ENCODE results near the gene DNAJC1.

Gene DNAJC1

DNA sequence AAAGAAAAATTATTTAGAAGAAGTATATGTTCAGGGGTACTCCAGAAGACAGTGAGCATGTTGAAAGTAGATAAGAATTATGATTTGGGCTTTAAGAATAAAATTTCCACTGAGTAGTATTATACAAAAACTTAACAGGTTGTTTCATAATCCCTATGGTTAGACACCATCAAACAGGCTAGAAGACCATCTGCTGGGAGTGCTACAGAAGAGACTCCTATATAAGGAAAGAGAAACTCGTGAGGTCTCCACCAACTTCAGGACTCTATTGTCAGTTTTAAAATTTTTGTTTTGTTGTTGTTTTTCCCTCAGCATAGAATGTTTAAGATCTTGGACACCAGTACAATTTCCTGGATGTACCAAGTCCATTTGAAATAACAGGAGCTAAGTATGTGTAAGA is 13.1 kb downstream of the DNAJC1 start:
- FAIRE-seq (no peak), DNase-seq (ENCODE audit: insufficient read length, low spot score) (no peak)
- no peak for TF ChIP-seq SPI1 (IDR thresholded peaks at IDR 0.05; ENCODE audit: low read depth, low read length)
- TF ChIP-seq POLR2AphosphoS5 (IDR thresholded peaks at IDR 0.05; ENCODE audit: low read depth, low read length): no peak
- no peak for TF ChIP-seq TAF1 (IDR thresholded peaks at IDR 0.05; ENCODE audit: low read depth, low read length)
- TF ChIP-seq POU2F2 (IDR thresholded peaks at IDR 0.05; ENCODE audit: low read depth, low read length): no peak
- no peak for TF ChIP-seq POLR2A (IDR thresholded peaks at IDR 0.05; ENCODE audit: low read depth, low read length)
- no peak for TF ChIP-seq PAX5 (IDR thresholded peaks at IDR 0.05; ENCODE audit: insufficient read depth, low read length, severe bottlenecking)

DNA sequence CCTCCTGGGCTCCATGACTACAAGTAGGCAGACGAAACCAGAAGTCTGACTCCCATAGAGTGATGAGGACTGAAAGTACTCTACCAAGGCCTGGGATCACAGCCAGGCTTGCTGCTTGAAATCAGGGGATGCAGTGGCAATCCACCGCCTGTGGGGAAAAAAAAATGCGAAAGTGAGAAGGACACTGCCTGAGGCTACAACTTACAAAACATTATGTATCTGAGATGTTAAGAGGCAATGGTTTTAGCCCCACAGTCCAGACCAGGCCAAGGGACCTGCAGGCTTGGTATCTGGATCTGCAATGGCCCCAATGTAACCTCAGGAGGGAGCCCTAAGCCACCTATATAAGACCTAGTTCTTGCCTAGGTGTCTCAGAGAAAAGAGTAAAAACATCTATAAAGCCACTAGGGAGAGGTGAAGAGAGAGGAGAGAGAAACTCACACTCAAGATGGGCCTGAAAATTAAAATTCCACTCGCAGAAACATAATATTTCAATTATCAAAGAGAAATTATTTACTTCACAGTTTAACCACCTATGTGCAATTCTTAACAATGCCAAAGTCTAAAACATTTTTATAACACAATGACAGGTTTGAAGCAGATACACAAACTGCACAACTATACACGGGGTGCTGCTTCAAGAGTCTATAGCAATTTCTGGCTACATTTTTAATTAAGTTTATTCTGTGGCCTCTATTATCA is 13.9 kb downstream of the DNAJC1 start:
- TF ChIP-seq SPI1 (IDR thresholded peaks at IDR 0.05; ENCODE audit: low read depth, low read length) (no peak), PAX5 (IDR thresholded peaks at IDR 0.05; ENCODE audit: insufficient read depth, low read length, severe bottlenecking) (no peak), TAF1 (IDR thresholded peaks at IDR 0.05; ENCODE audit: low read depth, low read length) (no peak), POLR2AphosphoS5 (IDR thresholded peaks at IDR 0.05; ENCODE audit: low read depth, low read length) (no peak), POLR2A (IDR thresholded peaks at IDR 0.05; ENCODE audit: low read depth, low read length) (no peak), POU2F2 (IDR thresholded peaks at IDR 0.05; ENCODE audit: low read depth, low read length) (no peak)
- FAIRE-seq: peak; percentile 48
- DNase-seq (ENCODE audit: insufficient read length, low spot score): peak; percentile 27

DNA sequence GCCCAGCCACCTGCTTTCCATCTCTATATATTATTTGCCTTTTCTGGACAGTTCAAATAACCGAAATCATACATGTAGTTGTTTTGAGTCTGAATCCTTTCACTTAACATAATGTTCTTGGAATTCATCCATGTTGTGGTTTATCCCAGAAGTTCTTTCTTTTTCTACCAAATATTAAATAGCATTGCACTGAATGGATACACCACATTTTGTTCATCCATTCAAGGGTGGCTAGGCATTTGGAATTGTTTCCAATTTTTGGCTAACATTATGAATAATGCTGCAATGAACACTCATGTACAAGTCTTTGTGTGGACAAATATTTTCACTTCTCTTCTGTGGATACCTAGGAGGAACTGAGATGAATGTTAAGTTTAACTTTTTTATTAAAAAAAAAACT is 18.0 kb downstream of the DNAJC1 start:
- FAIRE-seq: no peak
- TF ChIP-seq TAF1 (IDR thresholded peaks at IDR 0.05; ENCODE audit: low read depth, low read length) (no peak), POLR2A (IDR thresholded peaks at IDR 0.05; ENCODE audit: low read depth, low read length) (no peak), PAX5 (IDR thresholded peaks at IDR 0.05; ENCODE audit: insufficient read depth, low read length, severe bottlenecking) (no peak), POU2F2 (IDR thresholded peaks at IDR 0.05; ENCODE audit: low read depth, low read length) (no peak), POLR2AphosphoS5 (IDR thresholded peaks at IDR 0.05; ENCODE audit: low read depth, low read length) (no peak), SPI1 (IDR thresholded peaks at IDR 0.05; ENCODE audit: low read depth, low read length) (no peak)
- no peak for DNase-seq (ENCODE audit: insufficient read length, low spot score)

DNA sequence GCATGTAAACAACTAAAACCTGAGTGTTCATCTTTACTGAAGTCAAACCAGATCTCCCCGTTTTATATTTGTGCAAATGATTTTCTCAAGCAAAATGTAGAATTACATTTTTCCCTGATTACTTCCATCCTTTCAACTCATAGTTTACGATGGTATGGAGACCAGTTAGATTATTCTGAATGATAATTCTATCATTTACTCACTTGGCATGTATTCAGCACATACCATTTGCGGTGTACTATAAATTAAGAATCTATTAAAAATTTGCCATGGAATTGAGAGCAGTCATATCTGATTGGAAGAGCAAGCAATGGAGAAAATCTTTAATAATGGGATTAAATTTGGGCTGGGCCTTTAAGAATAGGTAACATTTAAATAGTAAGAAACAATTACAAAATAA is 22.4 kb downstream of the DNAJC1 start:
- FAIRE-seq: no peak
- TF ChIP-seq POLR2A (IDR thresholded peaks at IDR 0.05; ENCODE audit: low read depth, low read length) (no peak), TAF1 (IDR thresholded peaks at IDR 0.05; ENCODE audit: low read depth, low read length) (no peak), SPI1 (IDR thresholded peaks at IDR 0.05; ENCODE audit: low read depth, low read length) (no peak), PAX5 (IDR thresholded peaks at IDR 0.05; ENCODE audit: insufficient read depth, low read length, severe bottlenecking) (no peak), POU2F2 (IDR thresholded peaks at IDR 0.05; ENCODE audit: low read depth, low read length) (no peak)
- no peak for DNase-seq (ENCODE audit: insufficient read length, low spot score)

DNA sequence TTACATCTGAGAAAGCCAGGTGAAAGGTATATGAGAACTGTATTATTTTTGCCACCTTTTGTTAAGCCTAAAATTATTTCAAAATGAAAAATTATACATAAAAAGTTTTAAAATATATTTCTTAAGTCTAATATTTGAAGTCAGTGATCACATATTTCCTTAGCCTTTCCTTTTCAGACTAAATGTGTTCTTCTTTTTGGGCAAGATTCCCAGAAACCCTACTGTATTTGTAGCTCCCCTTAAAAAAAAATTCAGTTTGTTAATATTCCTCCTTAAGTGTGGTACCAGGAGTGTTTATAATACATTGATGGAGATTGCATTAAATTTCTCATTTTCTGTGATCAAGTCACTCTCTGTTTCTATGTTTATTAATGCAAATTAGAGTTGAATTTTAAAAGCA is 22.8 kb downstream of the DNAJC1 start:
- no peak for DNase-seq (ENCODE audit: insufficient read length, low spot score)
- FAIRE-seq: no peak
- TF ChIP-seq SPI1 (IDR thresholded peaks at IDR 0.05; ENCODE audit: low read depth, low read length) (no peak), POU2F2 (IDR thresholded peaks at IDR 0.05; ENCODE audit: low read depth, low read length) (no peak), POLR2AphosphoS5 (IDR thresholded peaks at IDR 0.05; ENCODE audit: low read depth, low read length) (no peak), POLR2A (IDR thresholded peaks at IDR 0.05; ENCODE audit: low read depth, low read length) (no peak), PAX5 (IDR thresholded peaks at IDR 0.05; ENCODE audit: insufficient read depth, low read length, severe bottlenecking) (no peak), TAF1 (IDR thresholded peaks at IDR 0.05; ENCODE audit: low read depth, low read length) (no peak)

DNA sequence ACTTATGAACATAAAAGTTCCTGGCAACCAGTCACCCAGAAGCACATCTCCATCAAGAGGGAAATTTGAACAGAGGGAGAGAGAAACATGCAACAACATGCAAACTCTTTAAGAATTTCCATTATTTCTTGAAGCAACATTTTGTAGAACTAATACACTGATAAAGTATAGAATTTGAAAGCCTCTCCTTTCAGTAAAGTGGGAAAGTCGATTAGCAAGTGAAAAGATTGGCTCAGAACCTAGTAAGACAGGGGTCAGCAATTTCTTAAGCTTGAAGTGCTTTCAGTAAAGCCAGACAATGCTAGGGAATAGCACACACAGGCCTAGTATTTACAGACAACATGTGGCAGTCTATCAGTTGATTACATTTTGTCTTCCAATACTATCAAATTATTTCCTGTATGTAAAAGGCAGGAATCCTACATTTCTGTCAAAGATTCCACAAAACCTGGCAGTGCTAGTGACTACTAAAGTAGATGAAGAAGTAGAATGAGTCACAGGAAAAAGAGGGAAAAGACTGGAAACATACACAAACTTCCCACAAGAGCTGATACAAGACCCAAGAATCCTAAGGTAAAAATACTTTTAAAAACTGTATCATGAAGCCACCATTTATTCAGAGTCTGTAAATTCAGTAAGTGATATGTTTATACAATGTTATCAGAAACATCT is 25.2 kb downstream of the DNAJC1 start:
- FAIRE-seq (no peak), DNase-seq (ENCODE audit: insufficient read length, low spot score) (no peak)
- no peak for TF ChIP-seq TAF1 (IDR thresholded peaks at IDR 0.05; ENCODE audit: low read depth, low read length)
- no peak for TF ChIP-seq POLR2AphosphoS5 (IDR thresholded peaks at IDR 0.05; ENCODE audit: low read depth, low read length)
- no peak for TF ChIP-seq POU2F2 (IDR thresholded peaks at IDR 0.05; ENCODE audit: low read depth, low read length)
- no peak for TF ChIP-seq SPI1 (IDR thresholded peaks at IDR 0.05; ENCODE audit: low read depth, low read length)

DNA sequence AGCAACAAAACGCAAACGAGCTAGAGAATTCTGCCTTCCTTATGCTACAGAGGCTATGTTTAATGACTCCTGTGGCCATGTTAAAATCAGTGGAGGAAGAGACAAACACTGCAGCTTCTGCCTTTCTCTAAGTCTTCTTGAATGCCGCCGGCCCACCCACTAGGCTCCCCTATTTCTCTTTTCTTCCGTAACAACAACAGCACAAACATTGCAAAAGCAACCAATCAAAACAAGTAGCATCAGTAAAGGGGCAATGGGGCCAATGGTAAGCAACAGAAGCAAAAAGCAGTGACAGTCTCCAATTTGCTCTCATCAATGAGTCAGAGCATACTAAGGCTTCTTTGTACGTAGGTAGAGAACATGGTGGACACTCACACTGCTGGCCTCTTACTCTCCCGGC is 26.8 kb downstream of the DNAJC1 start:
- FAIRE-seq (no peak), DNase-seq (ENCODE audit: insufficient read length, low spot score) (no peak)
- no peak for TF ChIP-seq POLR2AphosphoS5 (IDR thresholded peaks at IDR 0.05; ENCODE audit: low read depth, low read length)
- TF ChIP-seq TAF1 (IDR thresholded peaks at IDR 0.05; ENCODE audit: low read depth, low read length): no peak
- no peak for TF ChIP-seq POLR2A (IDR thresholded peaks at IDR 0.05; ENCODE audit: low read depth, low read length)

DNA sequence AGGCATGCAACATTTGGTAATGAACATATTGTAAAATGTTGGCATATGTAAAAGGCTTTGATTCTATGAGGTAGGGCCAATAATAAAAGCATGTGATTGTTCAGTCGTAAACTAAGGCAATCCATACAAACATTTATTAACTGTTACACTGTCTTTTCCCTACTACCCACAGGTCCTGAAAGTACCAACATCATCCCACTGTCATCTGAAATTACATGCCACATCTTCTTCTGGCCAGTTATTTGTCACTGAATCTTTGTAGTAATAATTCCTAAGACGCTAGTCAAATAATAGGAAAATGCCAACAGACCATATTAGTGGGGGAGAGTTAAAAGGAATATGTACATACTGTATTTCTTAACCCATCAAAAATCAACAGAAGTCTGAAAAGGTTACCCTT is 27.2 kb downstream of the DNAJC1 start:
- TF ChIP-seq PAX5 (IDR thresholded peaks at IDR 0.05; ENCODE audit: insufficient read depth, low read length, severe bottlenecking) (no peak), TAF1 (IDR thresholded peaks at IDR 0.05; ENCODE audit: low read depth, low read length) (no peak), POU2F2 (IDR thresholded peaks at IDR 0.05; ENCODE audit: low read depth, low read length) (no peak)
- FAIRE-seq (no peak), DNase-seq (ENCODE audit: insufficient read length, low spot score) (no peak)

DNA sequence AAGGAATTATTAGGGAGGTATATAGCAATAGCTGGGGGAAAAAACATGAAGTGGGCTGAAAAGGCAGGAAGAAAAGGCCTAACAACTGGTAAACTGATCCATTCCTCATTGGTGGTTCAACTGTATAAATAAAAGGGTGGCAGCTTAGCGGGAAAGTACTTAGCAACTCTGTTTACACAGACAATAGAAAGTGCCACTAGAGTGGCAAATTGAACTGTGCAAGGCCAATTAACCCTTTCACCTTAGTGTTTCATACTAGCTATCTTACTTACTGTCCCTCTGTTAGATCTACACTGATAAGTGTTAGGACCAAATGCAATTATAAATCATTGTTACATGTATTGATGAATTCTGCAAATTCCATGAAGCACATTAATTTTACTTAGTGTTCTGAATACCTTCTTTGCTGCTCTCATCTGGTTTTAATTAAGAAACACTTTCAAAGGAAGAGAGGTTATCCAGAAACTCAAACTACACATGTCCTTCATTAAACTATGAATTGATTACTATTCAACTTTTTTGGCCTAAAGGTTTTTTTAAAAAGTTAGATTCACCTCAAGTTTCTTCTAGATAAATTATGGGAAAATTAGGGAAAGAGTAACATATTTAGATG is 28.0 kb downstream of the DNAJC1 start:
- DNase-seq (ENCODE audit: insufficient read length, low spot score): no peak
- TF ChIP-seq SPI1 (IDR thresholded peaks at IDR 0.05; ENCODE audit: low read depth, low read length) (no peak), POLR2A (IDR thresholded peaks at IDR 0.05; ENCODE audit: low read depth, low read length) (no peak), POU2F2 (IDR thresholded peaks at IDR 0.05; ENCODE audit: low read depth, low read length) (no peak), POLR2AphosphoS5 (IDR thresholded peaks at IDR 0.05; ENCODE audit: low read depth, low read length) (no peak), TAF1 (IDR thresholded peaks at IDR 0.05; ENCODE audit: low read depth, low read length) (no peak), PAX5 (IDR thresholded peaks at IDR 0.05; ENCODE audit: insufficient read depth, low read length, severe bottlenecking) (no peak)
- FAIRE-seq: peak; percentile 58

Measured in GM12891 (cell line).